ENCODE measurements around the gene OR52I2.

DNA sequence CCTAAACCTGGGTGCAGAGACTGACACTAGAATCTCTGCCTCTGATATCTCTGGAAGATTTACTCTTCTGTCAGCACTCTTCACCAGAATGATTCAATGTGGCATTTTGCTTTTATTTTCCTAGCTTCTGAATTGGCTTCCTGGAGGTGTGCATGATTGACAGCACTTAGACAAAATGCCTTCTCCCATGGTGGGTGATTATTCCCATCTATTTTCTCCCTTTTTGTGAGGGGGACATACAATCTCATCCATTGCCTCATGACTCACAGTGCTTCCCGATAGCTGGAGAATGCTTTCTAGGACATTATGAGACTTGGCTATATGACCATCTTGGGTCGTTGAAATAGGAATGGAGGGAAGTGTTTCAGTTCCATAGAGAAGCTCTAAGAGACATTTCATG lies 30.4 kb downstream of the OR52I2 start:
- TF ChIP-seq TAF1 (IDR thresholded peaks at IDR 0.05; ENCODE audit: low read depth), result no peak
- TF ChIP-seq, protein P1, sequence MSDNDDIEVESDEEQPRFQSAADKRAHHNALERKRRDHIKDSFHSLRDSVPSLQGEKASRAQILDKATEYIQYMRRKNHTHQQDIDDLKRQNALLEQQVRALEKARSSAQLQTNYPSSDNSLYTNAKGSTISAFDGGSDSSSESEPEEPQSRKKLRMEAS (IDR thresholded peaks at IDR 0.05), result no peak
- TF ChIP-seq, protein P2, sequence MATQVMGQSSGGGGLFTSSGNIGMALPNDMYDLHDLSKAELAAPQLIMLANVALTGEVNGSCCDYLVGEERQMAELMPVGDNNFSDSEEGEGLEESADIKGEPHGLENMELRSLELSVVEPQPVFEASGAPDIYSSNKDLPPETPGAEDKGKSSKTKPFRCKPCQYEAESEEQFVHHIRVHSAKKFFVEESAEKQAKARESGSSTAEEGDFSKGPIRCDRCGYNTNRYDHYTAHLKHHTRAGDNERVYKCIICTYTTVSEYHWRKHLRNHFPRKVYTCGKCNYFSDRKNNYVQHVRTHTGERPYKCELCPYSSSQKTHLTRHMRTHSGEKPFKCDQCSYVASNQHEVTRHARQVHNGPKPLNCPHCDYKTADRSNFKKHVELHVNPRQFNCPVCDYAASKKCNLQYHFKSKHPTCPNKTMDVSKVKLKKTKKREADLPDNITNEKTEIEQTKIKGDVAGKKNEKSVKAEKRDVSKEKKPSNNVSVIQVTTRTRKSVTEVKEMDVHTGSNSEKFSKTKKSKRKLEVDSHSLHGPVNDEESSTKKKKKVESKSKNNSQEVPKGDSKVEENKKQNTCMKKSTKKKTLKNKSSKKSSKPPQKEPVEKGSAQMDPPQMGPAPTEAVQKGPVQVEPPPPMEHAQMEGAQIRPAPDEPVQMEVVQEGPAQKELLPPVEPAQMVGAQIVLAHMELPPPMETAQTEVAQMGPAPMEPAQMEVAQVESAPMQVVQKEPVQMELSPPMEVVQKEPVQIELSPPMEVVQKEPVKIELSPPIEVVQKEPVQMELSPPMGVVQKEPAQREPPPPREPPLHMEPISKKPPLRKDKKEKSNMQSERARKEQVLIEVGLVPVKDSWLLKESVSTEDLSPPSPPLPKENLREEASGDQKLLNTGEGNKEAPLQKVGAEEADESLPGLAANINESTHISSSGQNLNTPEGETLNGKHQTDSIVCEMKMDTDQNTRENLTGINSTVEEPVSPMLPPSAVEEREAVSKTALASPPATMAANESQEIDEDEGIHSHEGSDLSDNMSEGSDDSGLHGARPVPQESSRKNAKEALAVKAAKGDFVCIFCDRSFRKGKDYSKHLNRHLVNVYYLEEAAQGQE (IDR thresholded peaks at IDR 0.05; ENCODE audit: low read depth), result no peak
- no peak for TF ChIP-seq EP300 (IDR thresholded peaks at IDR 0.05; ENCODE audit: borderline replicate concordance)
- TF ChIP-seq CEBPB (IDR thresholded peaks at IDR 0.05), result no peak
- TF ChIP-seq ZBTB7A (IDR thresholded peaks at IDR 0.05; ENCODE audit: low read depth), result no peak
- TF ChIP-seq FOXM1 (IDR thresholded peaks at IDR 0.05; ENCODE audit: borderline replicate concordance, low read depth), result no peak
- no peak for TF ChIP-seq TCF12 (IDR thresholded peaks at IDR 0.05; ENCODE audit: low read depth)
- no peak for TF ChIP-seq RAD21 (IDR thresholded peaks at IDR 0.05; ENCODE audit: low read depth)
- TF ChIP-seq CREB1 (IDR thresholded peaks at IDR 0.05; ENCODE audit: low read depth), result no peak
- TF ChIP-seq NFIC (IDR thresholded peaks at IDR 0.05), result no peak
